ENCODE data around the gene YTHDF2.

DNA sequence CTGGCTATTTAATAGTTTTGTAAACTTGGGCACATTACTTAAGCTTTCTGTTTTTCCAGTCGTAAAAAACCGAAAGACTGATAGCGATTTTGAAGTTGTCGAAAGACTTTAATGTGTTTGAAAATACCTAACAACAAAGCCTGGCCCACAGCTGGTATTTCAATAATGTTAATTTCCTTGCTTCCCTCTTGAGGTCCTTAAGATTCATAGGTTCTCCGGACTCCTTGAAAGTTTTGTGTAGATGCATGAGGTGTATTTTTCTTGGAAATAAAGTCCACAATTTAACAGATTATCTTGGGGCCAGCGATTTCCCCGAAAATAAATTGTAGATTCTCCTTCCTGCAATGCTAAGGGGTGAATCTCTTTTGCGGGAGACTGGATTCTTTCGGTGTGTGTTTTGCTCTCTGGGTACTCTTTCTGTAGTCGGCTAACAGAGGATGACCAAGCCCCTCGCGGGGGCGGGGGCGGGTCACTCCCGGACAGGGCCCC, 735 bp upstream of the YTHDF2 start:
- TF ChIP-seq, protein P1, sequence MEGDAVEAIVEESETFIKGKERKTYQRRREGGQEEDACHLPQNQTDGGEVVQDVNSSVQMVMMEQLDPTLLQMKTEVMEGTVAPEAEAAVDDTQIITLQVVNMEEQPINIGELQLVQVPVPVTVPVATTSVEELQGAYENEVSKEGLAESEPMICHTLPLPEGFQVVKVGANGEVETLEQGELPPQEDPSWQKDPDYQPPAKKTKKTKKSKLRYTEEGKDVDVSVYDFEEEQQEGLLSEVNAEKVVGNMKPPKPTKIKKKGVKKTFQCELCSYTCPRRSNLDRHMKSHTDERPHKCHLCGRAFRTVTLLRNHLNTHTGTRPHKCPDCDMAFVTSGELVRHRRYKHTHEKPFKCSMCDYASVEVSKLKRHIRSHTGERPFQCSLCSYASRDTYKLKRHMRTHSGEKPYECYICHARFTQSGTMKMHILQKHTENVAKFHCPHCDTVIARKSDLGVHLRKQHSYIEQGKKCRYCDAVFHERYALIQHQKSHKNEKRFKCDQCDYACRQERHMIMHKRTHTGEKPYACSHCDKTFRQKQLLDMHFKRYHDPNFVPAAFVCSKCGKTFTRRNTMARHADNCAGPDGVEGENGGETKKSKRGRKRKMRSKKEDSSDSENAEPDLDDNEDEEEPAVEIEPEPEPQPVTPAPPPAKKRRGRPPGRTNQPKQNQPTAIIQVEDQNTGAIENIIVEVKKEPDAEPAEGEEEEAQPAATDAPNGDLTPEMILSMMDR (IDR thresholded peaks at IDR 0.05) = no peak
- no peak for TF ChIP-seq POLR2A (IDR thresholded peaks at IDR 0.05)
